Adrenal gland (tissue), 12 donors: Measurements from ENCODE around the gene NLRP9. TPM values are rescaled to one million over a fixed set of nuclear protein-coding genes. Genes with fewer than 3 reads are reported as not detected.

Source experiments
- DNase-seq, 7 donors: peaks; one replicate each; pipeline ENCODE4 v3.0.0-alpha.2; 2019 to 2020
- H3K27ac ChIP-seq, 5 donors: fragments of 200-600 bp; sonication (generic) in 4 of 5; 1 replicate in 3 of 5; 2 replicates in 2 of 5; pipeline versions ENCODE4 v1.5.1 to v1.8.0; 2016 to 2020; ENCODE audit warnings: mild to moderate bottlenecking in 1 of 5
- H3K27me3 ChIP-seq: fragments of 200-600 bp; 2 replicates; pipeline ENCODE4 v1.8.0; 2021
- H3K36me3 ChIP-seq, 2 donors: fragments of 200-600 bp; replicated peaks in 1 of 2; 1 replicate in 1 of 2; 2 replicates in 1 of 2; pipeline versions ENCODE4 v1.5.1 to v1.8.0; 2018 to 2022
- H3K4me1 ChIP-seq, 2 donors: fragments of 200-600 bp; replicated peaks in 1 of 2; 1 replicate in 1 of 2; 2 replicates in 1 of 2; pipeline versions ENCODE4 v1.5.1 to v1.8.0; 2018 to 2021
- H3K4me3 ChIP-seq, 4 donors: fragments of 200-600 bp; sonication (generic) in 3 of 4; one replicate each; pipeline ENCODE4 v1.5.1; 2016 to 2018
- H3K9me3 ChIP-seq, 3 donors: fragments of 200-600 bp; sonication (generic) in 1 of 3; replicated peaks in 1 of 3; 1 replicate in 2 of 3; 2 replicates in 1 of 3; pipeline versions ENCODE4 v1.5.1 to v1.8.0; 2016 to 2021
- POLR2A ChIP-seq, 2 donors: fragments of 450-650 bp; IDR thresholded peaks; one replicate each; pipeline ENCODE4 v1.6.1; 2017; ENCODE audit warnings: antibody characterized with exemption in 2 of 2, mild to moderate bottlenecking in 2 of 2, moderate library complexity in 1 of 2
- WGBS, 4 donors: extraction: QIAGEN DNeasy Blood & Tissue Kit in 2 of 4; methylation state at CpG; one replicate each; pipeline versions ENCODE4 v1.1.5 to v1.1.7; 2013 to 2017; 5-methylcytosine and 5-hydroxymethylcytosine counted together
- intact Hi-C, 2 donors: fragments of 100-400 bp; cut with DNase I; formaldehyde crosslinking; loops; one replicate each; pipeline versions ENCODE4 v1.14.1 to v1.15.0; 2022 to 2023
- polyA plus RNA-seq, 3 donors: library from polyadenylated mRNA; stranded (reverse); fragments of 200-250 nt in 2 of 3; fragments of 350-450 nt in 1 of 3; fragmentation: Illumina TruSeq in 1 of 3; extraction: RNeasy Lipid Tissue Mini Kit (QIAGEN cat#74804) in 1 of 3; gene quantifications; one replicate each; pipeline ENCODE4 v1.2.3, GENCODE V29; 2013 to 2014
- total RNA-seq, 9 donors: library from RNA; depleted of rRNA in 4 of 9; stranded (reverse); fragments of >200 nt in 4 of 9; fragments of 120-200 nt in 1 of 9; fragmentation: NEBNext Ultra II Directional in 1 of 9; extraction: Animal tissue kit (Norgen Biotek cat#: 25700) in 1 of 9; gene quantifications; one replicate each; pipeline versions ENCODE4 v1.1.0 to v1.2.4, GENCODE V29; 2013 to 2023
- TF ChIP-seq, protein P1 (sequence below), 6 experiments: fragments of 450-650 bp in 4 of 6; fragments of 200-600 bp in 2 of 6; sonication (generic) in 1 of 6; IDR thresholded peaks; 1 replicate in 5 of 6; 2 replicates in 1 of 6; pipeline versions ENCODE4 v1.5.1 to v1.8.0; 2016 to 2021; ENCODE audit warnings: antibody characterized with exemption in 6 of 6, mild to moderate bottlenecking in 2 of 6, moderate library complexity in 1 of 6
- donor health status: healthy with polysubstance abuse.
- donor health status: Bipolar disorder and iron deficiency.
- donor health status: DM: yes; HTN: yes; CAD: no.
- donor health status: DM: no; HTN: no; CAD: no.
- donor health status: DM: no; HTN: no; CAD: no.
- donor health status: DM: yes; HTN: yes; CAD: no.

The NLRP9 gene
- total and polyA plus RNA-seq, 12 donors, result not detected

DNA sequence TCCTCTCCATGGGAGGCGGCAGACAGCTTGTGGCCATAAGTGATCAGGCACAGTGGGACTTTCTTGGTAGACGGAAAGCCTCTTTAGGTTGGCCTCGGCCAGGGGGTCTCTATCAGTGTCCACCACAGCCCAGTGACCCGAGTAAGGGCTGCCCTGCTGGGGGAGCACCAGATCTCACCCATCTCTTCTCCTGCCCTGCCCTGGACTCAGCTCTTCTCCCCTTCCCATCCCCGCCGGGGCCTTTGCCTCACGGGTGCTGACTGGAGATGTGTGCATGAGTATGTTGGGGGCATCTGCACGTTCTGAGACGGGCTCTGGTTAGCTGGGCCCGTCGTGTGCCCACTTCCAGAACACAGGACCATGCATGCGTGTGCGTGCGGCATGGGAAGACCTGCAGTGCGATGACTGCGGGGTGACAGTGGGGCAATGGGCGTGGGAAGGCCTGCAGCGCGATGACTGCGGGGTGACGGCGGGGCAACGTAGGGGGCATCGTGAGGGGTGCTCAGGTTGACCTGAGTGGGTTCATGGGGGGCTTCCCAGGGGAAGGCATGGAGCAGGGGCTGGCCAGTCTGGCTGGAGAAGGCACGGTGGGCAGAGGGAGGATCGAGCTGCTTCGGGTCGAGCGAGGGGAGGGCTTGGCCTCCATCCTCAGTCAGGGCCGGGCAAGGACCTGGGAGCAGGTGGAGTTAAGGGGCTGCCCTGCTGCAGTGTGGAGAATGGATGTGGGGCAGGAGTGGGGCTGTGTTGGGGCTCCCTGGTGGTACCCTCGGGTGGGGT lies 47.2 kb downstream of the NLRP9 start:
- H3K36me3 ChIP-seq, result peaks cover 0 to 84% of the 10 kb centered on the region in 2 donors
- peak in 1 of 7 donors; percentile 13 for DNase-seq
- 92 to 95% (median 94%) methylated on average over 23 to 31 of the region's 31 CpGs for WGBS, 4 donors

DNA sequence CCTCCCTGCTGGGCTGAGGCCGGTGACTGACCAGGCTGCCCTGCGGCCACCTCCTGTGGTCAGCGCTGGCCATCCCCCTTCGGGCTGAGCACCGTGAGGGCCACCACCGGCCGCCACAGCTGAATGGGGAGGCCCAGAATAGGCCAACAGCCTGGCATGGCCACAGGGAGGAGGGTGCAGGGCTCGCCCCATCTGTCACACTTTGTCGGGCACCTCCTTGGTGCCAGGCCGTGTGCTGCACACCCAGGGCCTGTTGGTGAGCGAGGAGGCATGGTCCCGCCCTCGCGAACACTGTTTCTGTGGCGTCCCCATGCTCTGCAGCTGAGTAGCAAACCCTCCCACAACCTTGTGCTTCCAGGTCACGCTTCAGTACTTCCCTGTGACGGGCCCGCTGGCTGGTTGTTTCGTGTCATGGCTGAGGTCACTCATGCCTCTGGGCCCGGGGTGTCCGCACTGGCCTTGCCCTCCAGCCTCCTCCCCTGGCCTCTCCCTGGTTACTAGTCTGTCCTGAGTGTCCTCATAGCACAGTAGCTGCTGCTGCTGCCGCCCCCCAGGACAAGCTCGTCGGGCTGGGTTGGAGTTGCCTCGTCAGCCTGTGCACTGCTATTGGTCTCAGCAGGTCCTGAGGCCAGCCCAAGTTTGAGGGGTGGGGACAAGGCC lies 48.0 kb downstream of the NLRP9 start:
- no peaks in the 10 kb centered on the region for H3K4me1 ChIP-seq
- H3K9me3 ChIP-seq, result no peaks in the 10 kb centered on the region
- WGBS, 4 donors, result 89 to 95% (median 91%) methylated on average over 13 to 25 of the region's 25 CpGs
- TF ChIP-seq, protein P1, sequence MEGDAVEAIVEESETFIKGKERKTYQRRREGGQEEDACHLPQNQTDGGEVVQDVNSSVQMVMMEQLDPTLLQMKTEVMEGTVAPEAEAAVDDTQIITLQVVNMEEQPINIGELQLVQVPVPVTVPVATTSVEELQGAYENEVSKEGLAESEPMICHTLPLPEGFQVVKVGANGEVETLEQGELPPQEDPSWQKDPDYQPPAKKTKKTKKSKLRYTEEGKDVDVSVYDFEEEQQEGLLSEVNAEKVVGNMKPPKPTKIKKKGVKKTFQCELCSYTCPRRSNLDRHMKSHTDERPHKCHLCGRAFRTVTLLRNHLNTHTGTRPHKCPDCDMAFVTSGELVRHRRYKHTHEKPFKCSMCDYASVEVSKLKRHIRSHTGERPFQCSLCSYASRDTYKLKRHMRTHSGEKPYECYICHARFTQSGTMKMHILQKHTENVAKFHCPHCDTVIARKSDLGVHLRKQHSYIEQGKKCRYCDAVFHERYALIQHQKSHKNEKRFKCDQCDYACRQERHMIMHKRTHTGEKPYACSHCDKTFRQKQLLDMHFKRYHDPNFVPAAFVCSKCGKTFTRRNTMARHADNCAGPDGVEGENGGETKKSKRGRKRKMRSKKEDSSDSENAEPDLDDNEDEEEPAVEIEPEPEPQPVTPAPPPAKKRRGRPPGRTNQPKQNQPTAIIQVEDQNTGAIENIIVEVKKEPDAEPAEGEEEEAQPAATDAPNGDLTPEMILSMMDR (IDR thresholded peaks at IDR 0.05), result no peak
- TF ChIP-seq POLR2A (IDR thresholded peaks at IDR 0.05), result no peak
- H3K27ac ChIP-seq, result no peak overlapping the region
- H3K27me3 ChIP-seq, result no peaks in the 10 kb centered on the region
- no peak overlapping the region for H3K4me3 ChIP-seq
- H3K36me3 ChIP-seq, result peaks cover 0 to 84% of the 10 kb centered on the region in 2 donors
- intact Hi-C loops, result no loop called here
- DNase-seq, result peak in 1 of 7 donors; percentile 14

More for the DNA sequence above, 47.2 kb downstream of the NLRP9 start:
- TF ChIP-seq POLR2A (IDR thresholded peaks at IDR 0.05), result no peak
- TF ChIP-seq, protein P1 (IDR thresholded peaks at IDR 0.05), result no peak
- H3K9me3 ChIP-seq, result no peaks in the 10 kb centered on the region
- intact Hi-C loops, result no loop called here
- H3K4me1 ChIP-seq, result no peaks in the 10 kb centered on the region
- H3K4me3 ChIP-seq, result no peak overlapping the region
- no peaks in the 10 kb centered on the region for H3K27me3 ChIP-seq
- no peak overlapping the region for H3K27ac ChIP-seq

DNA sequence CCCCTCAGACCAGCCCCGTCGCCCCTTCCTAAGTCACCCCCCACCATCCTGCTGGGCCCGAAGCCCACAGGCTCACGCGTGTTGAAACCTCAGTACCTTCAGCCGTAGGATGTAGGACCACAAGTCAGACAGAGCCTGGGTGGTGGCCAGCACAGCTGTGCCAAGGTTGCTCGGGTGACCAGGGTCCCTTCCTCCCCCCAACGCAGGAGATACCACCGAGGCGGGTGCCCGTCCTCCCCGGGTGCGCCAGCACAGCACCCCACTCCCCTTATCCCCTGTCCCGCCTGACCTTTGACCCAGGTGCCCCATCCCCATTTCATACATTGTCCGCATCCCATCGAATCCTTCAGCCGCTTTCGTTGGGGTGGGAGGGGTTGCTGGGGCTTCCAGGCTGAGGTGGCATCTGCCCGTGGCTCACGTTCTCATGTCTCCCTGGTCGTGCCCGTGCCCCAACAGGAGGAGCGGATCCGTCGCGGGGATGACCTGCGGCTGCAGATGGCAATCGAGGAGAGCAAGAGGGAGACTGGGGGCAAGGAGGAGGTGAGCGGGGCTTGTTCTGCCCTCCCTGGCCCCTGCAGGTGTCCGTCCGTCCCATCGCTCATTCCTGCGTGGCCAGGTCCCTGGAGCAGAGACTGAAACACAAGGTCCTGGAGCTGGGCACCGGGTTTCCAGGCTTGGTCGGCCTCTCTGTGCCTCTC lies 48.6 kb downstream of the NLRP9 start:
- peaks cover 2 to 3% of the 10 kb centered on the region in 2 donors for H3K4me1 ChIP-seq

More for the DNA sequence above, 48.6 kb downstream of the NLRP9 start:
- TF ChIP-seq POLR2A (IDR thresholded peaks at IDR 0.05), result no peak
- TF ChIP-seq, protein P1 (IDR thresholded peaks at IDR 0.05), result no peak
- intact Hi-C loops, result no loop called here
- Histone ChIP-seq H3K27me3 (no peaks in the 10 kb centered on the region), H3K9me3 (no peaks in the 10 kb centered on the region), H3K4me3 (no peak overlapping the region), H3K36me3 (peaks cover 0 to 83% of the 10 kb centered on the region in 2 donors), H3K27ac (no peak overlapping the region)
- DNase-seq, result peak in 1 of 7 donors; percentile 14
- 90 to 95% (median 92%) methylated on average over 15 to 35 of the region's 35 CpGs for WGBS, 4 donors
